ENCODE results near the gene AOAH.

AOAH gene

GRCh38 chr7:36629351-36629750 is 94.9 kb downstream of the AOAH start:
- no peak for DNase-seq (ENCODE audit: low read depth in 1 of 2, low spot score in 1 of 2)
- H3K27me3 ChIP-seq (ENCODE audit: insufficient read depth, poor library complexity, severe bottlenecking) = no peaks in the 10 kb centered on the region
- no peak overlapping the region for H3K27ac ChIP-seq (replicated peaks)
- no peak overlapping the region for H3K4me3 ChIP-seq (replicated peaks; ENCODE audit: insufficient read depth, low read length)
- no peak for TF ChIP-seq GABPA (IDR thresholded peaks at IDR 0.05; ENCODE audit: low read depth)
- TF ChIP-seq POLR2AphosphoS5 (IDR thresholded peaks at IDR 0.05; ENCODE audit: low read depth) = no peak
- no peak for TF ChIP-seq CTCF (IDR thresholded peaks at IDR 0.05; ENCODE audit: insufficient read depth, low read length)

GRCh38 chr7:36627836-36628235 is 96.5 kb downstream of the AOAH start:
- no peak for TF ChIP-seq CTCF (IDR thresholded peaks at IDR 0.05; ENCODE audit: insufficient read depth, low read length)
- TF ChIP-seq GABPA (IDR thresholded peaks at IDR 0.05; ENCODE audit: low read depth) = no peak
- no peak for TF ChIP-seq SPI1 (IDR thresholded peaks at IDR 0.05; ENCODE audit: borderline replicate concordance, low read depth)
- TF ChIP-seq REST (IDR thresholded peaks at IDR 0.05; ENCODE audit: insufficient replicate concordance, low read depth) = no peak
- no peaks in the 10 kb centered on the region for H3K27me3 ChIP-seq (ENCODE audit: insufficient read depth, poor library complexity, severe bottlenecking)

GRCh38 chr7:36626111-36626510 is 98.2 kb downstream of the AOAH start:
- Histone ChIP-seq H3K4me3 (replicated peaks; ENCODE audit: insufficient read depth, low read length) (no peak overlapping the region), H3K27me3 (ENCODE audit: insufficient read depth, poor library complexity, severe bottlenecking) (no peaks in the 10 kb centered on the region), H3K27ac (replicated peaks) (no peak overlapping the region)
- DNase-seq (ENCODE audit: low read depth in 1 of 2, low spot score in 1 of 2) = no peak
- TF ChIP-seq GABPA (IDR thresholded peaks at IDR 0.05; ENCODE audit: low read depth) (no peak), SPI1 (IDR thresholded peaks at IDR 0.05; ENCODE audit: borderline replicate concordance, low read depth) (no peak), REST (IDR thresholded peaks at IDR 0.05; ENCODE audit: insufficient replicate concordance, low read depth) (no peak), POLR2AphosphoS5 (IDR thresholded peaks at IDR 0.05; ENCODE audit: low read depth) (no peak), CTCF (IDR thresholded peaks at IDR 0.05; ENCODE audit: insufficient read depth, low read length) (no peak)

More at GRCh38 chr7:36627836-36628235, 96.5 kb downstream of the AOAH start:
- Histone ChIP-seq H3K27ac (replicated peaks) (no peak overlapping the region), H3K4me3 (replicated peaks; ENCODE audit: insufficient read depth, low read length) (no peak overlapping the region)
- DNase-seq (ENCODE audit: low read depth in 1 of 2, low spot score in 1 of 2) = no peak

- Histone ChIP-seq H3K27ac (replicated peaks) (no peak overlapping the region), H3K4me3 (replicated peaks; ENCODE audit: insufficient read depth, low read length) (no peak overlapping the region), H3K27me3 (ENCODE audit: insufficient read depth, poor library complexity, severe bottlenecking) (no peaks in the 10 kb centered on the region)
- DNase-seq (ENCODE audit: low read depth in 1 of 2, low spot score in 1 of 2) = no peak
- no peak for TF ChIP-seq REST (IDR thresholded peaks at IDR 0.05; ENCODE audit: insufficient replicate concordance, low read depth)
- TF ChIP-seq GABPA (IDR thresholded peaks at IDR 0.05; ENCODE audit: low read depth) = no peak
- TF ChIP-seq POLR2AphosphoS5 (IDR thresholded peaks at IDR 0.05; ENCODE audit: low read depth) = no peak
- no peak for TF ChIP-seq CTCF (IDR thresholded peaks at IDR 0.05; ENCODE audit: insufficient read depth, low read length)
- TF ChIP-seq SPI1 (IDR thresholded peaks at IDR 0.05; ENCODE audit: borderline replicate concordance, low read depth) = no peak
These were observed 99.0 kb downstream of the AOAH start for GRCh38 chr7:36625247-36625646.
